Suppressor macrophage treated with lipopolysaccharide for 4 hours (primary cell): ENCODE data around the gene JAM3.

ENCODE experiments used
- DNase-seq: peaks from one replicate; pipeline ENCODE4 v3.0.0-alpha.2; 2020

The JAM3 gene

DNA sequence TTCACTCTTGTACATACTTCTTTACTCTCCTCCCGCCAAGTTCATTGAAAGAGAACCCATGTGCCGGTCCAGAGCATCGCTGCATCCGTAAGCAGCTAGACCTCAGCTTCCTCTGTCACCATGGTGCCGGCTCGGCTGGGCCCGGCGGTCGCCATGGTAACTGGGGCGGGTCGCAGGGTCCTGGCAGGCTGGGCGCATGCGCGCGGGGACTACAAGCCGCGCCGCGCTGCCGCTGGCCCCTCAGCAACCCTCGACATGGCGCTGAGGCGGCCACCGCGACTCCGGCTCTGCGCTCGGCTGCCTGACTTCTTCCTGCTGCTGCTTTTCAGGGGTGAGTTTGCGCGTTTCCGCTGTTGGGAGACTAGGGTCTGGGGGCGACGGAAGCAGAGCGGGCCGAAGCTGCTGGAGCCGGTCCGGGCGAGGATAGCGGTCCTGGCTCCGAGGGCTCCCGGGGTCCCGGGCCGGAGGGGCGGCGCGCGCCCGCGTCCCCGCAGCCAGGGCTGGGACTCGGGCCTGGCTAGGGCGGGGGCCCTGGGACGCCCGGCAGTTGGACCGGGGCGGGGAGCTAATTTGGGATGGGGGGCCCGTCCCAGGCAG, at the start of gene JAM3:
TSS of gene JAM3 (plus strand) at position 244 of the 597 bp plus-strand sequence. CDS start at position 256, 12 bp downstream.
- peak; percentile 47 for DNase-seq

DNA sequence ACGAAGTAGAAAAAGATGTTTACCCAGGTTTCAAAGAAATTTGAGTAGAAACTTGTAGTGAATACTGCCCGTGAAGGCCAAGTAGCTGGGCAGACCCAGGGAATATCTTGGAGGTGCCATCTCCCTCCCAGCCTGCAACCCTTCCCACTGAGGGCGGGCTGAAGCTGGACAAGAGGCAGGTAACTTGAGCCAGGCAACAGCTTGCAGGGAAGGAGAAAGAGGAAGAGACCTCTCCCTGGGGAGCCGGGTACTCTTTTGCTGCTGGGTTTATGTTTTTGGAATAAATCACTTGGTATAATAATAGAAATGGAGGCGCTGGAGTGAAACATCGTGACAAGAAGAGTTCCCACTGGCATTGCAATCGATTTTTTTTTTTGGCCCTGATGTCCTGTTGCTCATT, 49.4 kb upstream of the JAM3 start:
- DNase-seq: no peak

DNA sequence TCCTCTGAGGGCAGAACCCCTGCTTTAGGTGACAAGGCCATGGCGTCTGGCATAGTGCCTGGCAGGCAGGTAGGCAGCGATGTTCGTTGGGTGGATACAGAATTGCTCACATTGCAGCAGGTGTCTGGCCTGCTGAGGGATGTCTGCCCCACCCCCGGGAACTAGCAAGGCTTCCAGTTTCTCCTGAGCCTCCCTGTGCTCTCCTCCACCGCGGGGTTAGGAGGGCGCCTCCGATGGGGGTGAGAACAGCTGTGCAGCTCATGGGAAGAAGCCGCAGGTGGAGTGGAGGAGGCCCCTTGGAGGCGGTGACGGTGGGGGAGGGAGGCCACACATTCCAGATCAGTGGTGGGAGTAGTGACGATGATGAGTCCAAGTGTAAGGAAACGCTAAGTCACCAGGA, 48.3 kb upstream of the JAM3 start:
- DNase-seq: no peak

DNA sequence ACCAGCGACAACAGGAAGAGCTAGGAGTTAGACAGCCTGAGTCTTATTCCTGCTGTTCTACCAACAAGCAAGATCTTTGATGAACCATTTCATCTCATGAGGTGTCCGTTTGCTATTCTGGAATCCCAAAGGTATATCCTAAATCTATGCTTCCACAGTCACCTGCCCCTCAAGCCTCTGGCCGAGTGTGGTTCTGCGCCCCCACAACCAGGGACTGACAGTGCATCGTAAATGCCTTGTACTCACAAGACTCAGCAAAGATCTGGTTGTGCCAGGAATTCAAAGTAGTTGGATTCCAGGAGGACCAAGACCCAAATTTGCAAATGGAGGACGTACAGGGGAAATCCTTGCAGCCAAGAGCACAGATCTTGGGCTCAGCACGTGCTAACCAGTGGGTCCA, 47.5 kb upstream of the JAM3 start:
- no peak for DNase-seq

DNA sequence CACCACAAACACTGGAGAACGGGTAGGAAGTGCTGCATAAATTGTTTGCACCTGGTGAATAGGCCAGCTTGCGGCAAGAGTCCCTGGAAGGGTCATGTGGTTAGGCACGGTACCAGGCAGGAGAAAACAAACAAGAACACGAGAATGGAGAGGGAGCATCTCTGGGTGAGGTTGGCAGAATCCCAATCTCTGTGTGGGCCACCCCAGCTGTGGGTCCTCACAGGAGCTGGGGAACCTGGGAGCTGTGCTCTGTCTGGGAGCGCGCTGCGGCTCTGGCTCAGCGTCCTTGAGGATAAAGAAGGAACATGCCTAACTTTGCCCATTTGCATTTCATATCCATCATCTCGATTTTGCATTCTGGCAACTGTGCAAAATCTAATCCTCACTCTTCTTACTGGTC, 46.1 kb upstream of the JAM3 start:
- no peak for DNase-seq

DNA sequence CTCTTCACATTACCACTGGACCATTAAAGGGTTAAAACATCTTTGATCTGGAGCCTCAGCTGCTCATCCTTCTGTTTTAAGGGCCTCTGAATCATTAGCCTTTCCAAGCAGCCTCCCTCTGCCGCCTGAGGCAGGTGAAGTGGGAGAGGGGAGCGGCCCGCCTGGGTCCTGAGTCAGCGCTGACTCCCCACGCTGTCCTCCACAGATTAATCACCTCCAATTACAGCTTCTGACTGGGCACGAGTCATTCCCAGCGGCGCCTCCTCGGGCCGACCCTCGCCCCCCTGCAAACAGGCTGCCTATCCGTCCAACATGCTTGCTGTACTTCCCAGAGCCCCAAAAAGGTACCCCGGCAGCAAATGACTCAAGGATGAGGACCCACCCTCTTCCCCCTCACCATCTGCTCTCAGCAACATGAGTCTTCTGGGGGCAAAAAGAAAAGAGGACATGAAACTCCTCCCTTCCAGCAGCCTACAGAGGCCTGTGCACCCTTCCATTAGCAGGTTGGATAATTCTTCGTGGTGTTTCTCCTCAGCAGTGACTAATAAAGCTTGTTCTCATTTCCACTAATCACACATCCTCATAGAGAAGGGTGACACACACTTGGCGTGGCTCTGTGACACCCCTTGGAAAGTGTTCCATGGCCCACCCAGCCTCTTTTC, 44.3 kb upstream of the JAM3 start:
- DNase-seq: no peak

DNA sequence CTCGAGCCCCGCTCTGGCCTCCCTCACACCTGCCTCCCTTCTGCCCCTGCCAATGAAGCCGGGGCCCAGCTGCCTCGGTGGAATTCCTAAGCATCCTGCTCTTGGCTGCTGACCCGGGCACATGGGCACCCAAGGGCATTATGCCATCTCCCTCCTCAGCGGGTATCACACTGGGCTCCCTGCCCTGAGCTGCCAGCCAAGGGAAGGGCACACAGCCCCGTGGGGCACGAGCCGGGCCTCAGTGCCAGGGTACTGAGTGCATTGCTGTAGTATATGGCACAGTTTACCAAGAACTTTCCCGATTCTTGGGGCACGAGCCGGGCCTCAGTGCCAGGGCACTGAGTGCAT, 43.8 kb upstream of the JAM3 start:
- no peak for DNase-seq

DNA sequence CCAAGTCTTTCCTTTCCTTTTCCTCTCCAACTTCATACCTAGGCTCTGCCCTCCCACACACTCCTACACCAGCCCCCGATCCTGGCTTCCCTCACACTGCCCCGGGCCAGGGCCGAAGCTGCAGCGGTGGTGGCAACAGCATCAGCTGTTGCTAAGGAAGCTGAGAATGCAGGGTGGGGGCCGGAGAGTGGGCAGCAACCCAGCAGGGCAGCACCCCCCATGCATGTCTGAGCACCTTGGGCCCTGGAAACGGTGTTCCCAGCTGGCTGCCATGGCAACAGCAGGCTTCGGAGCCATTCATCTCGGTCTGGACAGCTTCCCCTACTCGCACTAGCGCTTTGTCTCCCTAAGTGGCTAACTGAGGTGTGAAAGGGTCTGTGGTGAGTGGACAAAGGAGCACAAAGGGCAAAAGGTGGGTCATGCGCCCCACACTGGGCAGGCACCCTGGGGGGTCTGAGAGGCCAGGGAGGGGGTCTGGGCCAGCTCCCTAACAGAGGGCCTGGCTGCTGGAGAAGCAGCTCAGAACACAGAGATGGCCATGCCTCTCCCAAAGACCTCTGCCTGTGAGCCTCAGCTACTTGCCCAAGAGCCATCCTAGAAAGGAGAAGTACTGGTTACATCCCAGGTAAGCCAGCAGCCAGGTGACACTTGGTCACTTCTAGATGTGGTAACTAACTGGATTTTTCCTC, 42.1 kb upstream of the JAM3 start:
- DNase-seq: no peak

DNA sequence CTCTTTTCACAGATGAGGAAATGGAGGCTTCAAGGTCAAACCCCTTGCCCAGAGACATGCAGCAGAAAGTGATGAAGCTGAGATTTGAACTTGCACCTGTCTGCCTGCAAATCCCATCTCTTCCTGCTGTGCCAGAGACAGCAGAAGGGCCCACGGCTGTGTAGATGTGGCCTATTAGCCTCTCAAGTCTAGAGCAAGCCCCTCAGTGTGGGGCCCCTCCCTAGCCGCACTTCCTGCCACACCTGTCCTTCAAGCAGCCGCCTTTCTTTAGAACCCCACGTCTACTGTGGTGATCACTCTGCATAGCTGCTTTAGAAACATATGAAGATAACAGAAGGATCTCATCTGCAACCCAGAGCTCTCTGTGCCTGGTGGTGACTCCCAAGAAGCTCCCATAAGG, 41.2 kb upstream of the JAM3 start:
- DNase-seq: no peak

DNA sequence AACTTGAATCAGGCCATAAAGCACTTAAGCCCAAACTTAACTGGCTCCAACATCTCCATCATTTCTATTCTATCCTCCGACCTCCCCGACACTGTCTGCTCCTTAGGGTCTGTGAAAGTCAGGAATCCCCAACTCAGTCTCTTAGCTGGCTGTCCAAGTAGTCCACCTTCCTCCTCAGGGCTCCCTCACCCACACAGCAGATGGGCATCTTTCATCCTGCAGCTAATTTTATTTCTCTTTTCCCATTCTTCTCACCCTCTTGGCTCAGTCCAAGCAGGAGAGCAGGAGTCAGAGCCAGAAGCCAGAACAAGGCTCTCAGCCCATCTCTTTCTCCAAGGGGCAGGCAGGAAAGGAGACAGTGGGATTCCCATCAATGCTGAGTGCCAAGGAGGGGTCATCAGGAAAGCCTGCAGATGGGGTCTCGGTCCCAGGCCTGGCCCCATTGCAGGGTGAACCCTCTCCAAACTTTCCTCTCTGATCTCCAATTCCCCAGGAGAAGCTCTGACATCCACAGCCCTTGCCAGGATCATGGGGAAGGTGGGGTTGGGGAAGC, 40.4 kb upstream of the JAM3 start:
- DNase-seq: no peak

DNA sequence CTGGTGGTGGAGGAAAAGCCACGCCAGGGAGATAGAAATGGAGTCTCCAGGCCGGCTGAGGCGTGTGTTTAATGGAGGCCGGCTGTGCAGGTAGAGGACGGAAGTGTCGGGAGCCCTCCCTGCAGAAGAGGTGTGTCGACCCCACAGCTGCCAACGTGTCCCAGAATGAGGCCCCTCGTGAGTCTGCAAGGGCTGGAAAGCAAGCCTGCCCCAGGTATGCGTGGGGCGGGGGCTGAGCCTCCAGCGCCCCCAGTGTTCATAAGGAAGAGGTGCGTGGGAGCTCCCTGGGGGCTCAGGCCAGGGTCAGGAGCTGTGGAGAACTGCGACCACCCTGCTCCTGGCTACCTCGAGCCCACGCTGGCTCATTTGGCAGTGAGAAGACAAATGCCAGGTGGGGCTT, 38.0 kb upstream of the JAM3 start:
- DNase-seq: no peak

DNA sequence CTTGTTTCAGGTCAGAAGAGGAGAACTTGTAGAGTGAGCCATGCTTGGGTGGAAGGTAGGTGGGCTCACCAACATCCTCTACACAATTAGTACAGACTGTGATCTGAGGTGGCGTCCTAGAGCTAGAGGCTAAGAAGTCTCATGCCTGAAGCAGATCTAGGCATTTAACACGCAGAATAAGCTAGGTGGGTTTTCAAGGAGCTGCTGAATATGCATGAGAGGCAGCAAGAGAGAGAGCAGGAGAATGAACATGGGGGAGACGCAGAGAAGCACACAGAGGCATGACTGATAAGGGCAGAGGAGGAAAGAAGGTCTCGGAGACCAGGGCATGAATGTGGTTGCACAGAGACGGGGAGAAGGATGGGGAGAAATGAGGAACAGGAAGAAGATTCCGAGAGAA, 36.8 kb upstream of the JAM3 start:
- no peak for DNase-seq

DNA sequence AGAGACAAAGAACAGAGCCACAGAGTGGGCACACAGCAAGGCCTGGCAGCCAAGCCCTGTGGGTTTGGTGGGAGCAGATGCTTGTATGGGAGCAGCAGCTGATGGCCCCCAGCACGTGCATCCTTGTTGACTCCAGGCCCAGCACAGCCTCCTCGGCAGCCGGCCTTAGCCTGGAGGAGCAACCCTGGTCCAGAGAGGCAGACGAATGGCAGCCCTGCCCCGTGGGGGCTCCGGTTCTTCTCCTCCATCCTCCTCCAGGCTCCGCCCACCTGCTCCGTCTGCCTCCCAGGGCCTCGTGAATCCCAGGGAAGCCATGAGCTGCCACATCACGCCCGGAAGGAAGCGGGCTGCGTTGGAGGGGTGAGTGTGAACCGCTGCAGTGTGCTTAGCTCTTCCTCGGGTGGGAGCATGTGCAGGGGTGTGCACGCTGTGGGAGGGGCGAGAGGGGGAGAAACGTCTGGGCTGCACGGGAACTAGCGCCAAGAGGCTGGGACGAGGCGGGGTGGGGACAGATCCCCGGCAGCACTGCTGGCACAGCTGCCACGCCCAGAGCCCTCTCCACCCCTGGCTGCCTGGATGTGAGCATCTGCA, 36.3 kb upstream of the JAM3 start:
- DNase-seq: no peak

DNA sequence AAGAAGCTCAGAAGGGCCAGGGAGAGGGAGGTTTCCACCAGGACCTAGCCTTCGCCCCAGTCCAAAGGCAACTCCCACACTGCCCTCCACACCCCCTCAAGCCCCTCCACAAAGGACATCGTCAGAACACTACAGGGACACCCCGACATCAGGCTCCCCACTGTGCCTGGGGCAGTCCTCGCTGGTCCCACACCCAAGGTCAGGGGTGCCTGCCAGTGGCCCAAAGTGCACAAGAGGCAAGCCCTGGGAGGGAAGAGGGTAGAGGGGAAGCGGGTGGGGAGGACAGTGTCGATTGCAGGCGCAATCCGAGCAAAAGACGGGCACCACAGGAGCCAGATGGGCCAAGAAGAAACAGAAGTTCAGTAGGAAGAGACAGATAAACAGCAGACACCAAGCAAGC, 35.6 kb upstream of the JAM3 start:
- DNase-seq: no peak

DNA sequence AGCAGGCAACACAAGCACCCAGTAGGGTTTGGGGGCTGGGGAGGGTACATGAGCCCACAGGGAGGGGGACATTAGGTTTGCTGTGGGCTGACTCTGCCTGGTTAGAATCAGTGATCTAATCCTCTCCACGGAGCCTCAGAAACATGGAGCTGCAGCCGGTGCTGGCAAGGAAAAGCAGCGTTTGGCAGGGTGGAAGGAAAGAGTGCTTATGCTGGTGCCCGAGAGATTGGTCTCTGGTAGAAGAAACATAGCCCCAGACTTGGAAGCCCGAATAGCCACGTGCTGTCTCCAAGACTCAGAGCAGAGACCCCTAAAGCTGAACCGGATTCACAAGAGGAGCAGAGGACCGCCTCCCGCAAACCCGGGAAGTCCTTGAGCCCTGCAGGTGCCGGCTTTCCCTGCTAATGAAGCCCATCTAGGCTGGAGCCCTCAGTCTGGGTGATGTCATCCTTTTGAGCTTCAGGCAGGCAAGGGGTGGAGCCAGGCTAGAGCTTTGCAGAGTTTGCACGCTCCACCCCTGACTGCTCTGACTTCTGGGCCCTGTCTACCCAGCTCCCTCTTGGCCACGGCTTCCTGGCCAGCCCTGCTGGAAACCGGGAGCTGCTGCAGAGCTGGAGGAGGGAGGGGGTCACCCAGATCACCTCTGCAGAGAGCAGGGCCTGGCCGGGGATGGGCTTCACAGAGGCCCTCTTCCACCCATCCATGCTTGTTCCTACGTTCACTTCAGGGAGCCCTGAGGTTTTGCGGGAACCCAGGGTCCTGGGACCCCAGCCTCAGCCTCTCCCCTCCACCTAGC, 35.0 kb upstream of the JAM3 start:
- DNase-seq: no peak

DNA sequence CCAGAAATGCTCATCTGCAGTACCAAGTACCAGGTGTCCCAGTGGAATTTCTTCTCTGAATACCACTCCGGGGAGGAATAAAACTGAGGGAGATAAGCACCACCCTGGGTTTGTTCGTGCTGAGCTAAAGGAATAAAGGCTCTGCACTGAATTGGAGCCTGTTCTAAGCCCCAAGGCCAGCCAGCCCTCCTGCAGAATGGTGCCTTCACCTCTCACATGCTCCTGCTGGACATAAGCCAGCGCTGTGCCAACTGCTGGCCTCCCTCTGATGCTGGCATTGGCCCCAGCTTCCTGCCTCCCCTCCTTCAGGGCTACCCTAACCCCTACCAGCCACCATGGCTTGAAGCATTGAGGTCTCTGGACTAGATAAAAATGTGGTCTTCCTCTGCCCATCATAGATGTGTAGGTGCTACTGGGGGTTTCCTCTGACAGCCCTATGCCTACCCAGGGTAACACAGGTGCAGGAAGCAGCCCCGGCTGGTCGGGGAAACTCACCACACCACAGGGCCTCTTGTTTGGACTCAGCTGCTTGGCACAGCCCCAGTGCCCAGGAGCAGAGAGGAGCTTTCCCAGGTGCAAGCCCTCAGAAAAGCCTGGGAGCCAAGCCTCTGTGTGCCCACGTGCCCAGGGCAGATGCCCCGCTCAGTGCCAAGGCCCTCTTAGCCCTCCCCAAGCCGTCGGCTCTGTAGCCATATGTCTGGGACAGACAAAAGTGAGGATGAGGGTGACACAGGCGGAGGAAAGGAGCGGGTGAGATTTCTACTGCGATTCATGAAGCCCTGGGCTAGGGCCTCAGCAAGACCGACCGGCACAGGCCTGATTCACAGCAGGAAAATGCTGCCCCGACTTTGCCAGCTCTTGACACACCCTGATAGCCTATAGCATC, 34.1 kb upstream of the JAM3 start:
- DNase-seq: no peak

DNA sequence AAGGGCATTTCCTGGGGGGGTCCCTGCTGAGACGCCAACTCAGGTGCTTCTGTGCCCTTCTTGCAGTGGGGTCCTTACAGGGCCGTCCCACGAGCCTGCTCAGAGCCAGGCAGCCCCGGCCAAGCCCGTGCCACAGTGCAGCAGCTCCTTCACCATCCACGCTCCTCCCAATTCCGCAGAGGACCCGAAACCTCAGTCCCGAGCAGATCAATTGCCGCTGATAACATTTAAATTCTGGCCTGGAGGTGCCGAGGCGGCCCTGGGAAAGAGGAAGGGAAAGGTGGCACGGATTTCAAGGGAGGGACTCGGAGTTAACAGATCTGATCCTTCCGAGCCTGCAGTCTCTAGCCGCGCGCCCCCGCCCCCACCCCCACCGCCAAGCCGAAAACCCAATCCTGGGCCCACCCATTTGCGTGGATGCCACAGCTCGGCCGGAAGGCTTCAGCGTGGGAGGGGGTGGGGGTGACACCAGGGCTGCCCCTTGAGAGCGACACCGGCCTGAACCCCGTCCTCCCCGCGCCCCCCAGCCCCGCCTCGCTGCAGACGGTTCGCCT, 32.3 kb upstream of the JAM3 start:
- DNase-seq: no peak

DNA sequence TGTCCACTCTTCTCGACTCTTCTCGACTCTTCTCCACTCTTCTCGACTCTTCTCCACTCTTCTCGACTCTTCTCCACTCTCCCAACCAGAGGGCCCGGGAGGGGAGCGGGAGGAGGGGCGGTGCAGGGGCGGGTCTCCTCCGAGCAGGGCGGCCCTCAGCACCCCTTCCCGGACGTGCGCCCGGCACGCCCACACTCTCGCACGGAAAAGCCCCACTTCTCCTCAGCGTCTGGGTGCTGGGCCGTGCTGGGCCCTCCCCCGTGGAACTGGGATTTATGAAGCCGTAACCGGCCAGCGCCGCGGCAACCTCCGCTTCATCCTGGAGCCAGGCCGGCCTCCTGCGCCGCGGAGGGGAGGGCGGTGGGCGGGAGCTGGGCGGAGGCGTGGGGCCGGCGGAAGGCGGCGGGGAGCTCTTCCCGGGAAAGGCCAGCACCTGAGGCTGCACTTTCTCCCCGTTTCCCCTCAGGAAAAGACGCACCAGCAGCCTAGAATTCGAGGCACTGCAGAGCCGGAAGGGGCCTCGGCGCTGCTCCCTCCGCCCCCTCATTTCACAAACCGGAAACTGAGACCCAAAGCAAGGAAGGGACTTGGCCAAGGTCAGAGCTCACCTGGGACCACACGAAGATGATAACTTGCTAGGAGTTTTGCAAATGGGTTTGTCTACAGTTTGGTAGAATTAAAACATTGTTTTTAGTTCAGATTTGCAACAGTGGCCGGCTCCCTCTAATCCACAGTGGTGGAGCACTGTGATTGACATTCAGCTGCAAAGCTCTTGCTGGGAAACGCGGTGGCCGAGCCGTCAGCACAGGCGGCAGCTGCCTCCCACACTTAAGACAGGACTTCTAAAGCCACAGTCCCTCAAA, 31.6 kb upstream of the JAM3 start:
- peak; percentile 35 for DNase-seq

DNA sequence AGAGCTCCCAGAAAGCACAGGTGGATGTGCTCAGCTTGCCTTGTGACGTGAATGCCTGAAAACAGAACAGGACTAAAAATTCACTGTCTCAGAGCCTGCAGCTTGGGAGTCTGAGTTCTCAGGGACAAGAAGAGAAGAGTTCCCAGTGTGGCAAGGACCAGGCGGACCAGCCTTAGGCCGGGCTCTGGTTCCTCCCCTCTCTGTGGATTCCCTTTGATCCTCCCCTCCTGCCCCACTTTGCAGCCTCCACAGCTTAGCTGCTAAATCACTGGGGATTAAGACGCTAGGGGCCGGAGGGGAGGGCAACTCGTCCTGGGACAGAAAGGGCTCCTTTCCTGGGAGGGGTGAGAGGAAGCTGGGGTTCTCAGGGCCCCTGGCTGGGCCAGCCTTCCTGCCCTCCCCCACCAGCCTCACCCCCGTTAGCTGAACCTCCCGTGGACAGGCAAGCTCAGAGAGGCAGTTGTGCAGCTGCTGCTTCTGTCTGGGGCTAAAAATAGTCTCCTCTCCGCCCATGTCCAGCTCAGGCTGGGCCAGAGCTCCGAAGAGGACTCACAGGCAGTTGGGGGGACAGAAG, 29.9 kb upstream of the JAM3 start:
- DNase-seq: no peak

DNA sequence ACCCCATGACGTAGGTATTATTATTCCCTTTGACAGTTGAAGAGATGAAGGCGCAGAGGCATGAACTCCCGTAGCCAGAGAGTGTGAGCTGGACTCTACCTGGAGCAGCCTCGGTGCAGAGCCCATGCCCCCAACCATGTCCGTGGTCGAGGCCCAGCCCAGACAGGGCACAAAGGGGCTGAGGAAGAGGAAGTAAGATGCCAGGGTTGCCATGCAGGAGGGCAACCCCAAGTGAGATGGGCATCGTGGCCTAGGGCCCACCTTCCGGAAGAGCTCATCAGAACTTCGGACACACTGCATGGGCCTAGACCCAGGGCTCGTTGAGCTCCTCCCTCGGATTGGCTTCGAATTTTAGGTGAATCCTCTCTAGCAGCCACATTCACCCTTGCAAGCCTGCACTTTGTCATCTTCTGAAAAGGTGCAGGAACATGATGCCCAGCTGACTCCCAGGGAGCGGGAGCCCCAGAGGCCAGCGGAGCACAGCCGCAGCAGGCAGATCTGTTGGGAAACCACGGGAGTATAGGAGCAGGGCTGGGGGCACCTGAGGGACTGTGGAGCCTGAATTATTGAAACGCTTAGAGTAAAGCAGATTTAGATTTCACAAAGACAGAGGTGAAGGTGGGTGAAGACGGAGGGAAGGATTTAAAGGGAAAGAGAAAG, 29.0 kb upstream of the JAM3 start:
- no peak for DNase-seq
